SK-N-SH treated with all-trans-retinoic acid at 6 μM for 48 hours (cell line): ENCODE results near the gene SEMA5B.

Source experiments
- ATAC-seq: fragments of 200-7000 bp; cut with Tn5 transposase; 3 replicates; pipeline ENCODE4 v1.9.1; 2020; ENCODE audit warnings: mild to moderate bottlenecking, moderate library complexity
- ARNTL ChIP-seq: fragments of 450-650 bp; formaldehyde crosslinking; IDR thresholded peaks from 2 replicates; pipeline ENCODE4 v1.5.0; 2020; ENCODE audit warnings: low read depth, mild to moderate bottlenecking, moderate library complexity, borderline replicate concordance
- BACH2 ChIP-seq: fragments of 250-450 bp; sonication (Bioruptor Pico); IDR thresholded peaks from 2 replicates; pipeline ENCODE4 v1.9.0; 2021; ENCODE audit warnings: mild to moderate bottlenecking, borderline replicate concordance
- CREB5 ChIP-seq: fragments of 250-450 bp; sonication (Bioruptor Pico); IDR thresholded peaks from 2 replicates; pipeline ENCODE4 v1.5.1; 2020; ENCODE audit warnings: low read depth, mild to moderate bottlenecking, moderate library complexity
- CSDC2 ChIP-seq: fragments of 250-450 bp; sonication (Bioruptor Pico); IDR thresholded peaks from 2 replicates; pipeline ENCODE4 v1.5.0; 2020; ENCODE audit warnings: mild to moderate bottlenecking, moderate library complexity
- CSRNP3 ChIP-seq: fragments of 250-450 bp; sonication (Bioruptor Pico); IDR thresholded peaks from 2 replicates; pipeline ENCODE4 v1.5.1; 2021; ENCODE audit warnings: mild to moderate bottlenecking, moderate library complexity
- ESRRG ChIP-seq: fragments of 250-450 bp; sonication (Bioruptor Pico); IDR thresholded peaks from 2 replicates; pipeline ENCODE4 v1.6.1; 2021; ENCODE audit warnings: mild to moderate bottlenecking
- GLIS3 ChIP-seq: fragments of 250-450 bp; sonication (Bioruptor Pico); IDR thresholded peaks from 2 replicates; pipeline ENCODE4 v1.5.0; 2020; ENCODE audit warnings: mild to moderate bottlenecking, moderate library complexity
- OSR1 ChIP-seq: fragments of 250-450 bp; sonication (Bioruptor Pico); IDR thresholded peaks from 2 replicates; pipeline ENCODE4 v1.8.0; 2022; ENCODE audit warnings: moderate library complexity, mild to moderate bottlenecking, inconsistent platforms
- PATZ1 ChIP-seq: fragments of 250-450 bp; sonication (Bioruptor Pico); IDR thresholded peaks from 2 replicates; pipeline ENCODE4 v1.8.0; 2020; ENCODE audit warnings: mild to moderate bottlenecking, moderate library complexity, borderline replicate concordance
- POU6F1 ChIP-seq: fragments of 250-450 bp; sonication (Bioruptor Pico); IDR thresholded peaks from 2 replicates; pipeline ENCODE4 v1.8.0; 2021; ENCODE audit warnings: low read depth, mild to moderate bottlenecking, moderate library complexity, borderline replicate concordance
- PPARA ChIP-seq: fragments of 250-450 bp; sonication (Bioruptor Pico); IDR thresholded peaks from 2 replicates; pipeline ENCODE4 v1.5.0; 2020; ENCODE audit warnings: mild to moderate bottlenecking, borderline replicate concordance
- RARB ChIP-seq: fragments of 250-450 bp; sonication (Bioruptor Pico); IDR thresholded peaks from 2 replicates; pipeline ENCODE4 v1.8.0; 2021; ENCODE audit warnings: mild to moderate bottlenecking, moderate library complexity
- SNAI2 ChIP-seq: fragments of 250-450 bp; sonication (Bioruptor Pico); IDR thresholded peaks from 2 replicates; pipeline ENCODE4 v1.5.0; 2020; ENCODE audit warnings: mild to moderate bottlenecking, moderate library complexity
- TCF4 ChIP-seq: fragments of 250-450 bp; sonication (Bioruptor Pico); IDR thresholded peaks from 2 replicates; pipeline ENCODE4 v1.8.0; 2021; ENCODE audit warnings: mild to moderate bottlenecking, moderate library complexity, borderline replicate concordance
- TOX ChIP-seq: fragments of 250-450 bp; sonication (Bioruptor Pico); IDR thresholded peaks from 2 replicates; pipeline ENCODE4 v1.8.0; 2021; ENCODE audit warnings: mild to moderate bottlenecking, moderate library complexity, borderline replicate concordance
- ZC3H10 ChIP-seq: fragments of 250-450 bp; sonication (Bioruptor Pico); IDR thresholded peaks from 2 replicates; pipeline ENCODE4 v1.5.1; 2021; ENCODE audit warnings: mild to moderate bottlenecking, moderate library complexity
- ZFP3 ChIP-seq: fragments of 250-450 bp; sonication (Bioruptor Pico); IDR thresholded peaks from 2 replicates; pipeline ENCODE4 v1.5.0; 2020; ENCODE audit warnings: mild to moderate bottlenecking, moderate library complexity
- ZFP30 ChIP-seq: fragments of 450-650 bp; formaldehyde crosslinking; IDR thresholded peaks from 2 replicates; pipeline ENCODE4 v1.5.0; 2022; ENCODE audit warnings: mild to moderate bottlenecking, moderate library complexity
- ZNF565 ChIP-seq: fragments of 450-650 bp; formaldehyde crosslinking; conservative IDR thresholded peaks from 2 replicates; pipeline ENCODE4 v1.5.0; 2020; ENCODE audit warnings: low read depth, mild to moderate bottlenecking, moderate library complexity
- ZNF70 ChIP-seq: fragments of 450-650 bp; formaldehyde crosslinking; IDR thresholded peaks from 2 replicates; pipeline ENCODE4 v1.5.0; 2020; ENCODE audit warnings: mild to moderate bottlenecking, moderate library complexity
- ZNF8 ChIP-seq: fragments of 450-650 bp; formaldehyde crosslinking; IDR thresholded peaks from 2 replicates; pipeline ENCODE4 v1.5.0; 2020; ENCODE audit warnings: mild to moderate bottlenecking, moderate library complexity

Gene SEMA5B

GRCh38 chr3:122991236-122991985 lies 36.2 kb downstream of the SEMA5B start:
- ATAC-seq = no peak
- no peak for TF ChIP-seq TOX (CRISPR knock-in tag)
- no peak for TF ChIP-seq OSR1 (CRISPR knock-in tag)
- no peak for TF ChIP-seq RARB (CRISPR knock-in tag)
- TF ChIP-seq BACH2 (CRISPR knock-in tag) = no peak
- no peak for TF ChIP-seq PPARA (CRISPR knock-in tag)
- no peak for TF ChIP-seq GLIS3 (CRISPR knock-in tag)
- TF ChIP-seq ZNF8 (CRISPR knock-in tag) = no peak
- TF ChIP-seq ZFP30 = no peak
- no peak for TF ChIP-seq SNAI2 (CRISPR knock-in tag)
- no peak for TF ChIP-seq CSRNP3 (CRISPR knock-in tag)
- no peak for TF ChIP-seq ZC3H10 (CRISPR knock-in tag)
- no peak for TF ChIP-seq PATZ1 (CRISPR knock-in tag)
- no peak for TF ChIP-seq ZFP3 (CRISPR knock-in tag)
- no peak for TF ChIP-seq ARNTL (CRISPR knock-in tag)

- no peak for ATAC-seq
- TF ChIP-seq ZNF8 (CRISPR knock-in tag) (no peak), CSRNP3 (CRISPR knock-in tag) (no peak), BACH2 (CRISPR knock-in tag) (no peak), ZNF565 (CRISPR knock-in tag) (no peak), ZC3H10 (CRISPR knock-in tag) (no peak), OSR1 (CRISPR knock-in tag) (no peak), ZFP30 (no peak), CSDC2 (no peak), PATZ1 (CRISPR knock-in tag) (no peak), CREB5 (no peak), ZFP3 (CRISPR knock-in tag) (no peak)
Measured at GRCh38 chr3:122989856-122990575, 37.5 kb downstream of the SEMA5B start.

- no peak; the same call in 1 of the 3 replicates for ATAC-seq
- TF ChIP-seq PPARA (CRISPR knock-in tag) (no peak), ZC3H10 (CRISPR knock-in tag) (no peak), TCF4 (CRISPR knock-in tag) (no peak), ZFP3 (CRISPR knock-in tag) (no peak), CSDC2 (no peak), GLIS3 (CRISPR knock-in tag) (no peak), CREB5 (no peak), ZNF70 (CRISPR knock-in tag) (no peak), ESRRG (CRISPR knock-in tag) (no peak), POU6F1 (CRISPR knock-in tag) (no peak), TOX (CRISPR knock-in tag) (no peak), SNAI2 (CRISPR knock-in tag) (no peak)
Measured at GRCh38 chr3:122988508-122988907, 39.1 kb downstream of the SEMA5B start.
